ENCODE measurements around the gene SERPINA12.

SERPINA12 gene

GRCh38 chr14:94458558-94459205 is 50.6 kb downstream of the SERPINA12 start:
- H3K4me1 ChIP-seq (ENCODE audit: low read depth, poor library complexity, severe bottlenecking) = no peaks in the 10 kb centered on the region
- H2AFZ ChIP-seq (ENCODE audit: low read depth) = no peak overlapping the region
- H3K79me2 ChIP-seq (ENCODE audit: insufficient read depth, low read depth) = no peaks in the 10 kb centered on the region
- no peak overlapping the region for H3K9ac ChIP-seq
- no peaks in the 10 kb centered on the region for H3K36me3 ChIP-seq (ENCODE audit: insufficient read depth)
- H3K4me2 ChIP-seq = no peak overlapping the region
- H3K4me3 ChIP-seq (IDR thresholded peaks at IDR 0.05; ENCODE audit: insufficient read depth, low read depth, low read length) = no peak overlapping the region
- no peak for TF ChIP-seq CTCF (conservative IDR thresholded peaks at IDR 0.05; ENCODE audit: low read depth, low read length)
- H4K20me1 ChIP-seq (ENCODE audit: insufficient read depth) = no peaks in the 10 kb centered on the region
- no peak overlapping the region for H3K27ac ChIP-seq
- H3K27me3 ChIP-seq (ENCODE audit: insufficient read depth, low read depth) = no peaks in the 10 kb centered on the region

- no peak overlapping the region for H3K9ac ChIP-seq
- TF ChIP-seq CTCF (conservative IDR thresholded peaks at IDR 0.05; ENCODE audit: low read depth, low read length) = no peak
- no peaks in the 10 kb centered on the region for H3K36me3 ChIP-seq (ENCODE audit: insufficient read depth)
- no peak overlapping the region for H2AFZ ChIP-seq (ENCODE audit: low read depth)
- H3K27ac ChIP-seq = no peak overlapping the region
- H4K20me1 ChIP-seq (ENCODE audit: insufficient read depth) = no peaks in the 10 kb centered on the region
- no peaks in the 10 kb centered on the region for H3K79me2 ChIP-seq (ENCODE audit: insufficient read depth, low read depth)
- H3K4me1 ChIP-seq (ENCODE audit: low read depth, poor library complexity, severe bottlenecking) = no peaks in the 10 kb centered on the region
- no peak overlapping the region for H3K4me2 ChIP-seq
- no peaks in the 10 kb centered on the region for H3K27me3 ChIP-seq (ENCODE audit: insufficient read depth, low read depth)
- H3K4me3 ChIP-seq (IDR thresholded peaks at IDR 0.05; ENCODE audit: insufficient read depth, low read depth, low read length) = no peak overlapping the region
These were observed 51.2 kb downstream of the SERPINA12 start for GRCh38 chr14:94458096-94458495.

GRCh38 chr14:94455928-94456327 is 53.3 kb downstream of the SERPINA12 start:
- Histone ChIP-seq H3K27me3 (ENCODE audit: insufficient read depth, low read depth) (no peaks in the 10 kb centered on the region), H3K4me2 (no peak overlapping the region), H3K4me1 (ENCODE audit: low read depth, poor library complexity, severe bottlenecking) (no peaks in the 10 kb centered on the region), H3K36me3 (ENCODE audit: insufficient read depth) (no peaks in the 10 kb centered on the region), H3K79me2 (ENCODE audit: insufficient read depth, low read depth) (no peaks in the 10 kb centered on the region), H4K20me1 (ENCODE audit: insufficient read depth) (no peaks in the 10 kb centered on the region), H3K4me3 (IDR thresholded peaks at IDR 0.05; ENCODE audit: insufficient read depth, low read depth, low read length) (no peak overlapping the region), H3K9ac (no peak overlapping the region), H3K27ac (no peak overlapping the region), H2AFZ (ENCODE audit: low read depth) (no peak overlapping the region)
- TF ChIP-seq CTCF (conservative IDR thresholded peaks at IDR 0.05; ENCODE audit: low read depth, low read length) = no peak

GRCh38 chr14:94451826-94452225 is 57.4 kb downstream of the SERPINA12 start:
- Histone ChIP-seq H3K4me3 (IDR thresholded peaks at IDR 0.05; ENCODE audit: insufficient read depth, low read depth, low read length) (no peak overlapping the region), H3K36me3 (ENCODE audit: insufficient read depth) (no peaks in the 10 kb centered on the region), H3K79me2 (ENCODE audit: insufficient read depth, low read depth) (no peaks in the 10 kb centered on the region), H3K27me3 (ENCODE audit: insufficient read depth, low read depth) (no peaks in the 10 kb centered on the region), H3K9ac (no peak overlapping the region), H2AFZ (ENCODE audit: low read depth) (no peak overlapping the region), H3K27ac (no peak overlapping the region), H4K20me1 (ENCODE audit: insufficient read depth) (no peaks in the 10 kb centered on the region), H3K4me1 (ENCODE audit: low read depth, poor library complexity, severe bottlenecking) (no peaks in the 10 kb centered on the region), H3K4me2 (no peak overlapping the region)
- no peak for TF ChIP-seq CTCF (conservative IDR thresholded peaks at IDR 0.05; ENCODE audit: low read depth, low read length)

All from KMS-11 (cell line).